ENCODE results near the gene PI4K2A.

PI4K2A gene

DNA sequence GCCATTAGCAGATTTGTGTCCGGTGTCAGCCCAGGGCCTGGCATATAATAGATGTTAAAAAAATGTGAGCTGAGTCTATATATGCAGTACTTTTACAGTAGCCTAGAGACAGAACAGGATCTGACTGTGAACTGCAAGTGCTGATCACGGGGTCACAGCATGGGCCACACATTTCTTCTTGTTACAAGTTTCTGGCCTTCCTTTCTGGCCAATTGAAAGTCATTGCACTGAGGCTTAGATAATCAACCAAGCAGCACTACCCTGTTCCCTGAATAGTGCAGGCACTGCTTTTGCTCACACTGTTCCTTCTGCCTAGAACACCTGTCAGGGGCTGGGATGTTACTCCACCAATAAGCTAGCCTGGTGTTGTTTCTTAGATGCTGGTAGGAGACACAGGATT lies 67.7 kb downstream of the PI4K2A start:
- no peak for DNase-seq

GRCh38 chr10:97708976-97709946 lies 68.8 kb downstream of the PI4K2A start:
- peak; percentile 54 for DNase-seq

DNA sequence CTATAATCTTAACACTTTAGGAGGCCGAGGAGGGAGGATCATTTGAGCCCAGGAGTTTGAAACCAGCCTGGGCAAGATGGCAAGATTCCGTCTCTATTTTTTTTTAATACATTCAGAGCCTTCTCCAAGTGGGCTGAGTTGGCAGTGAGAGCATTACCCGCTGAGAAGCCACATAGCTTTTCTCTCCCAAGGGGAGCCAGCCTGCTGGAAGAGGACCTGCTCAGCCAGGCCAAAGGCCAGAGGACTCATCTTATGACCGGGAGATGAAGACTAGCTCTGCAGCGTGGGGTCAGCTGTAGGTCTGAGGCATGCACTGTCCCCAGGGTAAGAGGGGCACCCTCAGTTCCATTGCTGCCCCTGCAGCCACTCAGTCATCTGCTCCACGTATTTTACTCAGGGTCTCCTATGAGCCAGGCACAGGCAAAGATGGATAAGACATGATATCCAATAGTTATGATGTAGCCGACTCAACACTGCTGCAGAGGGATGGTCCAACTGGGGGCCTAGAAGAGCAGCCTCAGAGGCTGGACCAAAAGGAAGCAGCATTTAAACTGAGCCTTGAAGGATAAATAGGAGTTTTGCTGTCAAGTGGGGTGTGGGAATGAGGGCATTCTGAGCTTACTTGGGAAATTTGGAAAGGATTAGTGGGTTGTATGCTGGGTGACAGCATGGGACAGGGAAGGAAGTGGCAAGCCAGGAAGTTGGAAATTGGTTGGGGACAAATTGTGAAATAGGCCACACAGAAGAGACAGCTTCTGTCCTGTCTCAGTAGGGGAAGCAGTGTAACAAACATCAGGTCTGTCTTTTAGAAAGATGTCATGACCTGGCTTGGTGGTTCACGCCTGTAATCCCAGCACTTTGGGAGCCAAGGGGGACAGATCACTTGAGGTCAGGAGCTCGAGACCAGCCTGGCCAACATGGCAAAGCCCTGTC lies 71.4 kb downstream of the PI4K2A start:
- no peak for DNase-seq

- DNase-seq, result peak; percentile 46
These were observed 72.9 kb downstream of the PI4K2A start, which contains the start of gene MARVELD1 for GRCh38 chr10:97713339-97713825. Gene MARVELD1, plus strand, starts transcription at chr10:97713730. Its CDS starts 147 bp downstream, at chr10:97713877.

DNA sequence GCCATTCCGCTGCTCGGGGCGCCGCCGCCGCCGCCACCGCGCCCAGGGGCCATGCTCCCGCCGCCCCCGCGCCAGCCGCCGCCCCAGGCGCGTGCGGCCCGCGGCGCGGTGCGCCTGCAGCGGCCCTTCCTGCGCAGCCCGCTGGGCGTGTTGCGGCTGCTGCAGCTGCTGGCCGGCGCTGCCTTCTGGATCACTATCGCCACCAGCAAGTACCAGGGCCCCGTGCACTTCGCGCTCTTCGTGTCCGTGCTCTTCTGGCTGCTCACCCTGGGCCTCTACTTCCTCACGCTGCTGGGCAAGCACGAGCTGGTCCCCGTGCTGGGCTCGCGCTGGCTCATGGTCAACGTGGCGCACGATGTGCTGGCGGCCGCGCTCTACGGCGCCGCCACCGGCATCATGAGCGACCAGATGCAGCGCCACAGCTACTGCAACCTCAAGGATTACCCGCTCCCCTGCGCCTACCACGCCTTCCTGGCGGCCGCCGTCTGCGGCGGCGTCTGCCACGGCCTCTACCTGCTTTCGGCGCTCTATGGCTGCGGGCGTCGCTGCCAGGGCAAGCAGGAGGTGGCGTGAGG lies 73.4 kb downstream of the PI4K2A start:
- DNase-seq, result peak; percentile 64

- no peak for DNase-seq
These were observed 74.2 kb downstream of the PI4K2A start for GRCh38 chr10:97714401-97715258.

DNA sequence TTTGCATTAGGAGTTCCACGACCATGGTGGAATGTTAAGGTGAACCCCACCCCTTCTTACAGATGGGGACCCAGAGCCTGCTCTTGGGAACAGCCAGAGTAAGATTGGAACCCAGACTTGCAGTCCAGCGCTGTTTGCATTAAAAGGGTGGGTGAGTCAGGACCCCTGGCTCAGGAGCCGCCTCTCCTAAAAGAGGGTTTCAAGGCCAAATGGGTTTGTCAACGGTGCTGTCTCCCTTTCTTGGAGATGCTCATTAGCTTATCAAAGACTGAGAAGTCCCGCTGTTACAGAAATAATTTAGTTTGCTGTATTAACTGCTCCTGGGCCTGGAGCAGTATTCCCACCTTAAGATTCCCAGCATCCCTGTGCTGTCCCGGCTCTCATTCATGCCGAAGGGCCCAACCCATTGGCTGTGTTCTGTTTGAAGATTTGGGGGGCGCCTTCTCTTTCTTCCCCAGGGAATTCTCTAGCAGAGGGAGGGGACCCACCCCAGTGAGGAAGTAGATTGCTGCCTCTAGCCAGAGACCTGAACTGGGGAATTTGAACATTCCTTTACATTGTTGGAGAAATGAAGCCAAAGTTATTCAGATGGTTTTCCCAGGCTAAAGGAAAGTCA lies 74.9 kb downstream of the PI4K2A start:
- no peak for DNase-seq

DNA sequence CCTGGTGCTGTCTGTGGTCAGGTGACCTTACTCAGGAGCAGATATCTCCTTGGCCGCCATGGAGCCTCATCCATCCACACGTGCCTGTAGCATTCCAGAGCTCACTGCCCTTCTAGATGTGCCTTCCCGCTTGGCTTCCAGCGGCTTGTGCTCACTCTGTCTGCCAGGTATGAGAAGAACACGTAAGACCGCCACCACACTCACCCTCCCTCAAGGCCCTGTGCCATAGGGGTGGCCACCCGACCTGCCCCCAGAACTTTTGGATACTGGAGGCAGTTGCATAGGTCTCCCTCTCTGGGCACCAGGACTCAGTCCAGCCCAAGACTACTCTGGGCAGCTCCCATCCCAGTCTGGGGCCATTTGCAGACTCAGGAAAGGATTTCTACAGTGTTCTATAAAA lies 77.2 kb downstream of the PI4K2A start:
- no peak for DNase-seq

DNA sequence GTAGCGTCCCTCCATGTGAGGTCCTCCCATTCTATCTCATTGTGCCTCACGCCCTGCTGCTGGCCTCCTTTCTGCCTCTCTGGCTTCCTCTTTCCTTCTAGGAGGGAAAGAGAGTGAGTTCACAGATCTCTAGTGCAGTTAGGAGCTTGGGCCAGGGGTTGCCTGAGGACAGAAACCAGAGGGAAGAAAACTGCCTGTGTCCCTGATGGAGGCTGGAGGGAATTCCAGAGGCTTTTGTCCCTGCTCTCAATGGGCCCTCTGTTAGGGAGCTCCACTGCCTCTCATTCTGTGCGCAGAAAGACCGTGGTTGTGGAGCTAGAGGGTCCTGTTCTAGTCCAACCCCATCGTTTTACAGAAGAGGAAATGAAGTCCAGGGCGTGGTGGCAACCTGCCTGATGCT lies 77.7 kb downstream of the PI4K2A start:
- no peak for DNase-seq

DNA sequence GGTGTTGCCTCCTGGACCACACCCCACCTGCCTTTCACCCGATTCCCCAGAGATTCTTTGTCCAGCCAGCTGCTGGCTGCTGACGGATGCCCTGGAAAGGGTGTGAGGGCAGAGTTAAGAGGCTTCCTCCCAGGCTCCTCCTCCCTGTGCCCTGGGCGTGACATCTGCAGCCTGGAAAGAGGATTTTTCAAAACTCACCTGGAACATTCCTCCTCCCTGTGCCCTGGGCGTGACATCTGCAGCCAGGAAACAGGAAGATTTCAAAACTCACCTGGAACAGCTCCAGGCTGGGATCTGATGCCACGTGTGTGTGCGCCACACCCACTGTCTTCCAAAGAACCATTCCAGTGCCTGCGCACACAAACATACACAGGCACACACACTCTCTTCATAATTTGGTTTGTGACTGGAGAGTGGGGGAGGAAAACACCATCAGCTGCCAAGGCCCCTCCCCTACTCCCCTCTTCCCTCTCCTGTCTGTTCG lies 78.2 kb downstream of the PI4K2A start:
- no peak for DNase-seq

GRCh38 chr10:97719602-97720001 lies 79.1 kb downstream of the PI4K2A start:
- DNase-seq, result no peak

DNA sequence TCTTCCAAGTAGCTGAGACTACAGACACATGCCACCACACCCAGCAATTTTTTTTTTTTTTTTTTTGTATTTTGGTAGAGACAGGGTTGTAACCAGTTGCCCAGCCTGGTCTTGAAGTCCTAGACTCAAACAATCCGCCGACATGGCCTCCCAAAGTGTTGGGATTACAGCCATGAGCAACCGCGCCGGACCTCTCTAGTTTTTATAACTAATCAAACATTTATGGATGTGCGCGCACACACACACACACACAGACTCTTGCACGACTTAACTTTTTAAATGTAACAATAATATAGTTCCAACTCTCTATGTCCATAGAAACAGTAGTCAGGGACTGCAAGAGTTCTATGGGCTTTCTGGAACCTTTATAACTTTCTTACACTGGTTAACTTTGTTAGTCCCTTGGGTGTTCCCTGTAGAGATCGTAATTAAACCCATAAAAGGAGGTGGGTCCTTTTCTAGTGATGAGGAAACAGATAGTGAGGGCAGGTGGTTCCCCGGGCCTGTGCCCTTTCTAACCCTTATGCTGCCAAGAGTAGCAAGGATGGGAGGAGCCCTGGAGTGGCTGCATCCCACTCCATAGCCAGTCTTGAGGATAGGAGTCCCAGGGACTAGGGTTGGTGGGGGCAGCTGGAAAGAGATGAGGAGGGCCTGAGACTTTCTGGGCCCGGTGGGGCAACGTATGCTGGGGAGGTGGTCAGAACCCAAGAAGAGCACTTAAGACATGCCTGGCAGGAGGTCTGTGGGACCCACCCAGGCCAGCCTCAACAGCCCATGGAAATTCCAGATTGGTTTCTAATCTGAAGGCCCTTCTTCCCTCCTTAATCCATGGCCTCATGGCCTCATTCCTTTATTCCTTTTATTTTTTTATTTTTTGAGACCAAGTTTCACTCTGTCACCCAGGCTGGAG lies 81.7 kb downstream of the PI4K2A start:
- DNase-seq, result no peak

- no peak for DNase-seq
These were observed 82.5 kb downstream of the PI4K2A start for GRCh38 chr10:97723001-97723400.

DNA sequence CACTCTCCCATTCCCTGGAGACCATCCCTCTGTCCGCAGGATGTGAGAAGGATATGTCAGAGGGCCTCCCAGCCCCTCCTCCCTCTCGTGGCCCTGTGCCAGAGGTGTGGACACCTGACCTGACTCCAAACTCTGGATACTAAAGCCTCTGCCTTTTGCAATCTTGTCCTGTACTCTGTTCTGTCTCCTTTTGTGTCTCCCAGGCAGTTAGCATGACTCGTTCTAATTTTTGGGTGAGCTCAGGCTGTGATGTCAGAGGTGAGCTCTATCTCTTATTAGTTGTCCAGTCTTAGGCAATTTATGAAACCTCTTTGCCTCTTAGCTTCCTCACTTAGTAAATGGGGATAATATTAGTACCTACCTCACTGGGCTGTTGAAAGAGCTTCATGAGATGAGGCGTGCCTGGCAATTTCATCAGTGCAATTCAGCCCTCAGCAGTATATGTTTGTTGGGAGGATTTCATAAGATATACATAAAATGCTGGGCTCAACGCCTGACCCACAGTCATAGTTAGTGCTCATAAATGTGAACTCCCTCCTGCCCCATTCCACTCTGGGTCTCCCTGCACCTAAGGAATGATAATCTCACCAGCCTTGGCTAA lies 84.0 kb downstream of the PI4K2A start:
- no peak for DNase-seq

Measured in stimulated activated CD4-positive, alpha-beta T cell treated with anti-CD3 and anti-CD28 coated beads, Interleukin-15, amount 100 ng/mL, for 24 hours (primary cell).